ENCODE measurements around the gene DTD1. TPM values are rescaled to one million over a fixed set of nuclear protein-coding genes. Genes with fewer than 3 reads are reported as not detected.

Gene DTD1
- total RNA-seq, 1 experiment from 2014 or later = 109 TPM

GRCh38 chr20:18738888-18739287, 151.0 kb downstream of the DTD1 start:
- no peaks in the 10 kb centered on the region for H3K36me3 ChIP-seq (ENCODE audit: control insufficient read depth, insufficient read depth, low read length)
- H3K4me3 Mint-ChIP-seq (ENCODE audit: unreplicated experiment) = no peak overlapping the region
- no TSS peak for BruUV-seq (replicated peaks)
- no peak for TF ChIP-seq CTCF (IDR thresholded peaks at IDR 0.05; ENCODE audit: insufficient read depth in 1 of 2, low read depth in 1 of 2, low read length in 1 of 2, severe bottlenecking in 1 of 2, unreplicated experiment in 1 of 2)
- H3K4me1 ChIP-seq = no peaks in the 10 kb centered on the region
- H3K4me3 ChIP-seq (ENCODE audit: low read depth, low read length) = no peak overlapping the region
- intact Hi-C loops (cut with micrococcal nuclease; ENCODE audit: unreplicated experiment) = no loop called here
- POLR2A ChIA-PET = no interaction called here
- no peaks in the 10 kb centered on the region for H3K9me3 Mint-ChIP-seq (ENCODE audit: unreplicated experiment)
- H3K27ac Mint-ChIP-seq (ENCODE audit: unreplicated experiment) = no peak overlapping the region
- no peaks in the 10 kb centered on the region for H3K9me3 ChIP-seq
- H3K27me3 ChIP-seq (replicated peaks; ENCODE audit: control insufficient read depth, insufficient read depth, low read length) = no peaks in the 10 kb centered on the region
- no peaks in the 10 kb centered on the region for H3K27me3 Mint-ChIP-seq (ENCODE audit: insufficient read depth, unreplicated experiment)
- no peaks in the 10 kb centered on the region for H3K4me1 Mint-ChIP-seq (ENCODE audit: low read depth, unreplicated experiment)
- no peaks in the 10 kb centered on the region for H3K36me3 Mint-ChIP-seq (ENCODE audit: insufficient read depth, unreplicated experiment)
- CTCF ChIA-PET = interaction anchor here (2.5 kb wide), 1 partner anchor 107 kb away, joined by 8 read pairs; no protein-coding TSS in a partner anchor
- DNase-seq = no peak

- CTCF ChIA-PET = interaction anchor here (2.5 kb wide), 1 partner anchor 108 kb away, joined by 8 read pairs; no protein-coding TSS in a partner anchor
- BruUV-seq (replicated peaks) = no TSS peak
- DNase-seq = no peak
- no peak overlapping the region for H3K4me3 Mint-ChIP-seq (ENCODE audit: unreplicated experiment)
- no peaks in the 10 kb centered on the region for H3K9me3 Mint-ChIP-seq (ENCODE audit: unreplicated experiment)
- no peaks in the 10 kb centered on the region for H3K27me3 Mint-ChIP-seq (ENCODE audit: insufficient read depth, unreplicated experiment)
- H3K27ac Mint-ChIP-seq (ENCODE audit: unreplicated experiment) = no peak overlapping the region
- H3K27me3 ChIP-seq (replicated peaks; ENCODE audit: control insufficient read depth, insufficient read depth, low read length) = no peaks in the 10 kb centered on the region
- H3K4me1 ChIP-seq = no peaks in the 10 kb centered on the region
- H3K4me1 Mint-ChIP-seq (ENCODE audit: low read depth, unreplicated experiment) = no peaks in the 10 kb centered on the region
- H3K36me3 Mint-ChIP-seq (ENCODE audit: insufficient read depth, unreplicated experiment) = no peaks in the 10 kb centered on the region
- TF ChIP-seq CTCF (IDR thresholded peaks at IDR 0.05; ENCODE audit: insufficient read depth in 1 of 2, low read depth in 1 of 2, low read length in 1 of 2, severe bottlenecking in 1 of 2, unreplicated experiment in 1 of 2) = no peak
- intact Hi-C loops (cut with micrococcal nuclease; ENCODE audit: unreplicated experiment) = no loop called here
- no peaks in the 10 kb centered on the region for H3K36me3 ChIP-seq (ENCODE audit: control insufficient read depth, insufficient read depth, low read length)
- POLR2A ChIA-PET = no interaction called here
- no peaks in the 10 kb centered on the region for H3K9me3 ChIP-seq
- H3K4me3 ChIP-seq (ENCODE audit: low read depth, low read length) = no peak overlapping the region
These were observed 151.9 kb downstream of the DTD1 start for GRCh38 chr20:18739751-18740166.

- no peaks in the 10 kb centered on the region for H3K36me3 Mint-ChIP-seq (ENCODE audit: insufficient read depth, unreplicated experiment)
- Histone ChIP-seq H3K27me3 (replicated peaks; ENCODE audit: control insufficient read depth, insufficient read depth, low read length) (no peaks in the 10 kb centered on the region), H3K36me3 (ENCODE audit: control insufficient read depth, insufficient read depth, low read length) (no peaks in the 10 kb centered on the region), H3K9me3 (no peaks in the 10 kb centered on the region), H3K4me3 (ENCODE audit: low read depth, low read length) (no peak overlapping the region), H3K4me1 (no peaks in the 10 kb centered on the region)
- H3K27ac Mint-ChIP-seq (ENCODE audit: unreplicated experiment) = no peak overlapping the region
- no TSS peak for BruUV-seq (replicated peaks)
- H3K9me3 Mint-ChIP-seq (ENCODE audit: unreplicated experiment) = no peaks in the 10 kb centered on the region
- TF ChIP-seq CTCF (IDR thresholded peaks at IDR 0.05; ENCODE audit: insufficient read depth in 1 of 2, low read depth in 1 of 2, low read length in 1 of 2, severe bottlenecking in 1 of 2, unreplicated experiment in 1 of 2) = no peak
- no peaks in the 10 kb centered on the region for H3K4me1 Mint-ChIP-seq (ENCODE audit: low read depth, unreplicated experiment)
- H3K27me3 Mint-ChIP-seq (ENCODE audit: insufficient read depth, unreplicated experiment) = no peaks in the 10 kb centered on the region
- intact Hi-C loops (cut with micrococcal nuclease; ENCODE audit: unreplicated experiment) = no loop called here
- ChIA-PET CTCF (interaction anchor here (2.5 kb wide), 1 partner anchor 108 kb away, joined by 8 read pairs; no protein-coding TSS in a partner anchor), POLR2A (no interaction called here)
- no peak for DNase-seq
- no peak overlapping the region for H3K4me3 Mint-ChIP-seq (ENCODE audit: unreplicated experiment)
These were observed 152.9 kb downstream of the DTD1 start for GRCh38 chr20:18740726-18741125.

All from Caco-2 (cell line).